Esophagus squamous epithelium (tissue), 4 donors: ENCODE measurements around the gene DLG2.

Experiments used
- CTCF ChIP-seq, 6 experiments: fragments of 450-650 bp in 4 of 6; fragments of 200-600 bp in 2 of 6; sonication (generic) in 2 of 6; IDR thresholded peaks; one replicate each; pipeline ENCODE4 v1.5.1; 2016 to 2019; ENCODE audit warnings: antibody characterized with exemption in 6 of 6, mild to moderate bottlenecking in 4 of 6, moderate library complexity in 4 of 6
- POLR2A ChIP-seq, 4 donors: fragments of 450-650 bp; IDR thresholded peaks; one replicate each; pipeline ENCODE4 v1.6.1; 2017; ENCODE audit warnings: antibody characterized with exemption in 4 of 4, mild to moderate bottlenecking in 4 of 4, moderate library complexity in 3 of 4

GRCh38 chr11:83680321-83680720 is 1946.8 kb downstream of the DLG2 start:
- TF ChIP-seq POLR2A (IDR thresholded peaks at IDR 0.05): no peak
- TF ChIP-seq CTCF (IDR thresholded peaks at IDR 0.05): no peak
